Omental fat pad (tissue), 4 donors: ENCODE data around the gene ATP11A. TPM values are rescaled to one million over a fixed set of nuclear protein-coding genes. Genes with fewer than 3 reads are reported as not detected.

Experiments used
- ATAC-seq: fragments of 150-250 bp; one replicate; pipeline ENCODE4 v1.9.1; 2016; ENCODE audit warnings: mild to moderate bottlenecking, moderate library complexity; ENCODE audit not compliant: low FRiP score
- DNase-seq: peaks from one replicate; pipeline ENCODE4 v3.0.0-alpha.2; 2019; ENCODE audit warnings: low spot score
- total RNA-seq, 4 donors: library from RNA; depleted of rRNA; stranded (reverse); fragments of >200 nt; gene quantifications; one replicate each; pipeline ENCODE4 v1.1.0, GENCODE V29; 2016
- TF ChIP-seq, protein P1 (sequence below), 3 donors: fragments of 450-650 bp; IDR thresholded peaks; one replicate each; pipeline ENCODE4 v1.5.1; 2016 to 2017; ENCODE audit warnings: antibody characterized with exemption in 3 of 3, mild to moderate bottlenecking in 3 of 3, moderate library complexity in 2 of 3

The ATP11A gene
- total RNA-seq, 4 donors from 2014 or later = 32.8 to 61.4 (median 45.7) TPM

DNA sequence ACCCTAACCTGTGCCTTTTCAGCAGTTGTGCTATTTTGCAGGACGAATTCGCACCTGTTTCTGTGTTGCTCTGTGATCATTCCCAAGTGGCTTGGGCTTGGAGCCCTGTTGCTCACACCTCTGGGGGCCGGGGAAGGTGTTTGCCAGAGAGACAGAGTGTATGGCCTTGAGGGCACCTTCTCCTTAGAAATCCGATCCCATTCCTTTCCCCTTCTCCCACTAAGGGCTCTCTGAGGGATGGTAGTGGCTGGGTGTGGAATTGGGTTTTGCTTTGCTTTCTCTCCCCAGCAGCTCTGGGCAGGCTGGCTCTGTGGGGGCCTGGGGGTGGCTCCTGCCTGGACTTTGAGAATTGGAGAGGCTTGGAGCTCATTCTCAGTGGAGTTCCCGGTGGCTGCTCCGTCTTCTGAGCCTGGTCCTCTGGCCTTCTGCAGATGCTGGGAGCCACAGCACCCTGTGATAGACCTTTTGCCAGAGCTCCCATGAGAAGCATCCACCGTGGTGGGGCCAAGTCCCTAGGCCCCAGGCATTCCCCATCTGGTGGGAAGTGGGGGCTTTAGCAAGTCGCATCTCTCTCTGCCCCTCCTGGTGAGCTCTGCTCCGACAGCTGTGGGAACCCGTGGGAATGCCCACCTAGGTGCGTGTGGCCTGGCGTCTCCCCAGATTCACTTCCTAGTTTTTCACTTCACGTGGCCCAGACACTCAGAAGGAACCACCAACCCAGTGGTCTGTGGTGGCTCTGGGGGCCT lies 26.1 kb downstream of the ATP11A start:
- DNase-seq = no peak
- ATAC-seq = no peak
- TF ChIP-seq, protein P1, sequence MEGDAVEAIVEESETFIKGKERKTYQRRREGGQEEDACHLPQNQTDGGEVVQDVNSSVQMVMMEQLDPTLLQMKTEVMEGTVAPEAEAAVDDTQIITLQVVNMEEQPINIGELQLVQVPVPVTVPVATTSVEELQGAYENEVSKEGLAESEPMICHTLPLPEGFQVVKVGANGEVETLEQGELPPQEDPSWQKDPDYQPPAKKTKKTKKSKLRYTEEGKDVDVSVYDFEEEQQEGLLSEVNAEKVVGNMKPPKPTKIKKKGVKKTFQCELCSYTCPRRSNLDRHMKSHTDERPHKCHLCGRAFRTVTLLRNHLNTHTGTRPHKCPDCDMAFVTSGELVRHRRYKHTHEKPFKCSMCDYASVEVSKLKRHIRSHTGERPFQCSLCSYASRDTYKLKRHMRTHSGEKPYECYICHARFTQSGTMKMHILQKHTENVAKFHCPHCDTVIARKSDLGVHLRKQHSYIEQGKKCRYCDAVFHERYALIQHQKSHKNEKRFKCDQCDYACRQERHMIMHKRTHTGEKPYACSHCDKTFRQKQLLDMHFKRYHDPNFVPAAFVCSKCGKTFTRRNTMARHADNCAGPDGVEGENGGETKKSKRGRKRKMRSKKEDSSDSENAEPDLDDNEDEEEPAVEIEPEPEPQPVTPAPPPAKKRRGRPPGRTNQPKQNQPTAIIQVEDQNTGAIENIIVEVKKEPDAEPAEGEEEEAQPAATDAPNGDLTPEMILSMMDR (IDR thresholded peaks at IDR 0.05) = no peak

DNA sequence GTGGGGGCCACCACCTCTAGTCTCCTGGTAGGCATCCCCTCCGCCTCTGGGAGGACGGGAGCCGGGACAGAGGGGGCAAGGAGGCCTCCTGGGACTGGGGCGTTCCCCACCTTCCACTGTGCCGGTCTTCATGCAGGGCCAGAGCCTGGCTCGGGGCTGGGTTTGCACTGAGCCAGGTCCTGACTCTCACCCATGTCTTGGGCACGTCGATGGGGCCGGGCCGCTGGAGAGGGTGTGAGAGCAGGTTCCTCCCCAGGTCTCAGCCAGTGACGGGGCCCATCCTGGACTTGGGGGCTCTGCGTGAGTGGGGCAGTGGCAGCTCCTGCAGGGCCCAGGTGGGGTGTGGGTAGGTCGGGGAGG lies 26.6 kb downstream of the ATP11A start:
- no peak for ATAC-seq
- no peak for DNase-seq
- TF ChIP-seq, protein P1 (IDR thresholded peaks at IDR 0.05) = no peak

DNA sequence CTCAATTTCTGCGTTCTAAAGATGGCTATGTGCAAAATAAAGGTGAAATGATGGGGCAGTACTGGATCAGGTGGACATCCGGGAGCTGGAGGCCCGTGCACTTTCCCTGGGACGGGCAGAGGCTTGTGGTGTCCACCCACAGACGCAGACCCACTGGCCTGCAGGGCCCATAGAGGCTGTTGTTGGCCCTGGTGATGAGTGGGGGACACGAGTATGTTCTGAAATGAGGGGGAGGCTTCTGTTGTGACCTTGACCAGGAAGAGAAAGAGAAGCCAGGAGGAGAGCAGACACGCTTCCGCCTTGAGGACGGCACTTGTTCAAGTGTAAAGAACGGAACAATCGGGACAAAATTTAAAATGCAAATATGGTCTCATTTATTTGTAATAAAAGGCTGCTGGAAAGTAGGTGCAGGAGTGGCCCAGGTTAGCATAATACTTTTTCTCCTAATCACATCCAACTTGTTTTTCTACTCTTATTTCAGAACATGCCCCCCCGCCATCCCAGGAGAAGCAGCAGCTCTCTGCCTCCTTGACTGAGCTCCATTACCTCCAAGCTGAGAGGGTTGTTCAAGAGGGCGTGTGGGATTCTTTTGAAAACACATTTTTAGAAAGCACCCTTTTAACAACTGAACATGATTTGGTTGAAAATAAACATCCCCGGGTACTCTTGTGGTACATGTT lies 27.1 kb downstream of the ATP11A start:
- TF ChIP-seq, protein P1 (IDR thresholded peaks at IDR 0.05) = no peak
- ATAC-seq = no peak
- no peak for DNase-seq

DNA sequence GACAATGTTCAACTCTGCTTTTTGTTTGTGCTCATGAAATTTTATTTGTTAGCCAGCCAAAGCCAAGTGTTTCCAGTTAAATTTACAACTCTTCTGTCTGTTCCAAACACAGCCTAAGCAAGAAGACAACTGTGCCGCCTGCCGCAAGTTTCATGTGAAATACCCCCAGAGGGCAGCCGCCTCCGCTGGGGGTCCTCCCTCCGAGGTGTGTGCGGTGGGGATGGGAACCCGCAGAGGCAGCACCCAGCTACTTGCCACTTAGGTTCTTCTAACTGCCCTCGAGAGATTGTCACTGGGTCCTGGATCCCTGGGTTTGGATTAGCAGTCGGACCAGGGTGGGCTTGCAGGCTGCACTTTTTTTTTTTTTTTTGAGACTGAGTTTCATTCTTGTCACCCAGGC lies 28.5 kb downstream of the ATP11A start:
- DNase-seq (no peak), ATAC-seq (no peak)
- TF ChIP-seq, protein P1 (IDR thresholded peaks at IDR 0.05) = no peak

DNA sequence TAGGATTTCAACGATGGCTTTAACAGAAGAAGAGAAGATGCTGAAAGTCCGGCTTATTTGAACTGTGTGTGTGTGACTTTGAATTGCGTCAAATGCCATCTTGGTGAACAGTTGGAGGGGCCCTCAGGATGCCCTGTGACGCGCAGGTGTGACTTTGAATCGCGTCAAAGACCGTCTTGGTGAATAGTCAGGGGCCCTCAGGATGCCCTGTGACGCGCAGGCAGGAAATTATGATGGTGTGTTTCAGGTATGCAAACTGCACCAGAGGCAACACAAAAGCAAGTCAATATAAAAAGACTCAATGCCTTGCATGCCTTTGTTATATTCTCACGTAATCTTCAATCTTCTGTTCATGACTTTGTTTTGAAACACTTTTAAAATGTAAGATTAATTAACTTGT lies 29.2 kb downstream of the ATP11A start:
- DNase-seq (no peak), ATAC-seq (no peak)
- TF ChIP-seq, protein P1 (IDR thresholded peaks at IDR 0.05) = no peak

DNA sequence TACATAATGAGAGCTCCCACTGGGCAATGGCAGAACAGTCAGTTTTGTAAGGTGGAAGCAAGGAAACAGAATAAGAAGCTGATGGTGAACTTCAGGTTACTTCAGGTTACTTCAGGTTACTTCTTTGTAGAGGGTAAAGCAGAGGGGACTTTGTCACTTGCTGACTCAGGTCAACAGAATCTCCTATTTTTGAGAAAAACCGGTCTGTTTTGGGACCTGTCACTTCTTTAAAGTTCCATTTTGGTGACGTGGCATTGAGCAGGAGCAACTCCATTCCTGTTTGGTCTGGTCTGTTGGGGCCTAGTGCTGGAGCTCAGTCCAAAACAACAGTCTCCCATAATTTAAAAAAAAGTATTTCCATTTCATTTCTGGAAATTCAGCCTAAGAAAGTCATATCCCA lies 29.7 kb downstream of the ATP11A start:
- DNase-seq (no peak), ATAC-seq (no peak)
- TF ChIP-seq, protein P1 (IDR thresholded peaks at IDR 0.05) = no peak

DNA sequence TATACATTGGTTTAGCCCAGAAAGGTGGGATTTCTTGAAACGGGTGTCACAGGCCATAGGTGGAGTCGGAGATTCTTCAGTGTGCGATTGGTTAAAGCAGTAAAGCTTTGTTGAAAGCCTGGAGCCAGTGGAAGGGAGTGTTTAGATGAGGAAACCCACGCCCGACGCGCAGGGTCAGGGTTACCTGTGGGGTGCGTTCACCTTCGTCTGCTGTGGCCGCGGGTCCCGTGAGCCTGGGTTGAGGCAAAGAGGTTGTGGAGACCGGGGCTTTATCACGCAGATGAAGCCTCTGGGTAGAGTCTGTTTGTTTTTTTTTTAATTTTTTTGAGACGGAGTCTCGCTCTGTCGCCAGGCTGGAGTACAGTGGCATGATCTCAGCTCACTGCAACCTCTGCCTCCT lies 30.4 kb downstream of the ATP11A start:
- no peak for DNase-seq
- TF ChIP-seq, protein P1 (IDR thresholded peaks at IDR 0.05) = no peak

More for the DNA sequence above, 30.4 kb downstream of the ATP11A start:
- no peak for ATAC-seq
